ENCODE measurements around the gene WRAP73.

DNA sequence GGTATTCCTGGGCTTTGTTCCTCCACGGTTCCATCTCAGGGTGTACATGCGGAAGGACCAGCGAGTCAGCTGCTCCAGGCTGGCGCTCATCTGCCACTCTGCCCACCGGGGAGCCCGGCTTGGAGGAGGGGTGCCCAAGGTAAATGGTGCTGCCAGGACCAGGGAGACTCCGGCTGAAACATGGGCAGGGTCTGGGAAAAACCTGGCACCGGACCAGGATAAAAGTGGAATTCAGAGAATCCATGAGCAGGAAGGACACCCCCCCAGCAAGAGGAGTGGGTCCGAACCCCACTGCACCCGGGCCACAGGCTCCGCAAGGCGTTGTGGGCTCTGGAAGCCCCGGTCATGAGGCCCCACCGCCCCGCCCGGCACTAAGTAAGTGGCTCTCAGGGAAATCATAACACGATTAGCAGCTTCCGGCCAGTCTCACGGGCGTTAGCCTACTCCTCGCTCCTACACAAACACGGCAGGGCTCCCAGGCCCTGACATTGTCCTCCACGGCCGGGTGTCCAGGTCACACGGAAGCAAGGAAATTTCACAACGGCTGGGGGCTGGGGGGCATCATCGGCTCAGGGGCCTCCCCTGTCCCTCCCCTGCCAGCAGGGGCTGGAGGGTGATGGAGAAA is 59.7 kb downstream of the WRAP73 start:
- no peak for TF ChIP-seq CTCF (IDR thresholded peaks at IDR 0.05; ENCODE audit: insufficient read depth, low read depth, low read length)
- no peak for TF ChIP-seq EZH2 (IDR thresholded peaks at IDR 0.05; ENCODE audit: insufficient read depth, low read length)
